Measurements from ENCODE around the gene RNF5. TPM values are rescaled to one million over a fixed set of nuclear protein-coding genes. Genes with fewer than 3 reads are reported as not detected.

RNF5 gene
- total RNA-seq, 1 donor, result 43.5 TPM

DNA sequence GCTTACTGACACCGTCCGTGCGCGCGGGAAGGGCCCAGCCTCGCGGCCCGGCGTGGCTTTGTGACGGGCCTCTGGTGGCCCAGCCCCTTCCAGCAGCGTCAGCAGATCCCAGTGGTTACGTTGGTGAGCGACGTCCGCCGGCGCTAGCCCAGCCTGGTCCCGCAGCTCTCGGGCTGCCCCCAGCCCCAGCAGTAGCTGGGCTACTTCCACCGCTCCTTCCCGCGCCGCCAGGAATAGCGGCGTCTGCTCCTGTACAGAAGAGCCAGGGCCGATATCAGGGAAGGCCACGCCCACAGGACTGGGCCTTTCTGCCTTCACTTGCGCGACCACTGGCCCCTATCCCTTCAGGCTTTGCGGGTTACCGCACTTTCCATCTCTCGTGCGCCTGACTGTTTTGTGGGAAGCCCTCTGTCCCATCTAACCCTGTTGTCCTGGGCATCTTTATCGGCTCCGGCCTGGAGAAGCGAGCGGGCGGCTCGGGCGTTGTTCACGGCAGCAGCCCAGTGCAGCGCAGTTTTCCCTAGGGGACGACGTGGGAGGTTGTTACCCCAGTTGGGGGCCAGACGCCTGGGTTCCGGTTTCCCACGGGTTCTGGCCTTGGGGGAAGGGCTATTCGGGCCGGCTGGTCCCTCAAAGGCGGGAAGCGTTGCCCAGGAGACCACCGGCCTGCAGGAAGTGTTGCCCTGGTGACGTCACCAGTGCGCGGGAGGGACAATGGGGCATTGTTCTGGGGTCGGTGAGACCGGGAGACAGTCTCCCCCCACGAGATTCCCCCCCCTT, 17.9 kb downstream of the RNF5 start:
- H3K4me3 ChIP-seq (ENCODE audit: low read depth, low read length), result peak overlapping the region; percentile 95
- TF ChIP-seq, protein P1, sequence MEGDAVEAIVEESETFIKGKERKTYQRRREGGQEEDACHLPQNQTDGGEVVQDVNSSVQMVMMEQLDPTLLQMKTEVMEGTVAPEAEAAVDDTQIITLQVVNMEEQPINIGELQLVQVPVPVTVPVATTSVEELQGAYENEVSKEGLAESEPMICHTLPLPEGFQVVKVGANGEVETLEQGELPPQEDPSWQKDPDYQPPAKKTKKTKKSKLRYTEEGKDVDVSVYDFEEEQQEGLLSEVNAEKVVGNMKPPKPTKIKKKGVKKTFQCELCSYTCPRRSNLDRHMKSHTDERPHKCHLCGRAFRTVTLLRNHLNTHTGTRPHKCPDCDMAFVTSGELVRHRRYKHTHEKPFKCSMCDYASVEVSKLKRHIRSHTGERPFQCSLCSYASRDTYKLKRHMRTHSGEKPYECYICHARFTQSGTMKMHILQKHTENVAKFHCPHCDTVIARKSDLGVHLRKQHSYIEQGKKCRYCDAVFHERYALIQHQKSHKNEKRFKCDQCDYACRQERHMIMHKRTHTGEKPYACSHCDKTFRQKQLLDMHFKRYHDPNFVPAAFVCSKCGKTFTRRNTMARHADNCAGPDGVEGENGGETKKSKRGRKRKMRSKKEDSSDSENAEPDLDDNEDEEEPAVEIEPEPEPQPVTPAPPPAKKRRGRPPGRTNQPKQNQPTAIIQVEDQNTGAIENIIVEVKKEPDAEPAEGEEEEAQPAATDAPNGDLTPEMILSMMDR (IDR thresholded peaks at IDR 0.05; ENCODE audit: insufficient read depth, low read length), result no peak
- DNase-seq (ENCODE audit: low read depth), result peak; percentile 81

DNA sequence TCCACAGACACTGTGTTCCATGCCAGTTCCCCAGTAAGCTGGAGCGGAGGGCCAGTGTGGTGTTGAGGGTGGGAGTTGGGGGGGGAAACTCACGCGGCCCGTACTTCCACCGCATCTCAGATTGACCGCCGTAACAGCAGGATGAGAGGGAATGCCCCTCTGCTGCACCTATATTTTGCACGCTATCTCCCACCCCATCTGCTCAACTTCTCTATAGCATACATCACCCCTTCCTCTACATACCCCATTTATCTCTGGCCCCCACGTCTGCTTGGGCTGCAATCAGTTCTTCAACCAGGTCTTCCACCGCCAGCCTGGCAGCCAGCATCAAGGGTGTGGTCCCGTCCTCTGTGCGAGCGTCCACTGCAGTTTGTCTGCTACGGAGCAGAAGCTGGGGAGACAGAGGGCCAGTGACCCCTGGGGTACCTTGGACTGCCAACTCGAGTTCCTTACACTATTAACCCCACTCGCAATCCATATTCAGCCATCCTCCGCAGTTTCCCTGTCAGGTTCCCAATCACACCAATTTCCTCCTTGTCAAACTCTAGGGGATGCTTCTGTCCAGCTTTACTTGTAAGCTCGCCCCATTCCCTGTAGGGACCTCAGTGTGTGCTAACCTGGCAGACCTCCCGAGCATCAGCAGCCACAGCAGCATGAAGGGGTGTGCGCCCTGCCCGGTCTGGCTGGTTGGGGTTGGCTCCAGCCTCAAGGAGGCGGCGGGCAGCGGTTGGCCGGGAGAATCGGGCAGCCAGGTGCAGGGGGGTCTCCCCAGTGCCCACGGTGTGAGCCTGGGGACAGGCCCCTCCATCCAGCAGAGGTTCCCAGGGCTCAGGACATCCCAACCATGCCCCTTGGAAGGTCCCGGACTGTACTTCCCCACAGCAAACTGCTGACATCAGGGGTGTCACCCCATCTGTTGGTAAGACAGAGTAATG, 18.7 kb downstream of the RNF5 start:
- DNase-seq (ENCODE audit: low read depth), result peak; percentile 12
- TF ChIP-seq, protein P1 (IDR thresholded peaks at IDR 0.05; ENCODE audit: insufficient read depth, low read length), result no peak
- H3K4me3 ChIP-seq (ENCODE audit: low read depth, low read length), result peak overlapping the region; percentile 95

DNA sequence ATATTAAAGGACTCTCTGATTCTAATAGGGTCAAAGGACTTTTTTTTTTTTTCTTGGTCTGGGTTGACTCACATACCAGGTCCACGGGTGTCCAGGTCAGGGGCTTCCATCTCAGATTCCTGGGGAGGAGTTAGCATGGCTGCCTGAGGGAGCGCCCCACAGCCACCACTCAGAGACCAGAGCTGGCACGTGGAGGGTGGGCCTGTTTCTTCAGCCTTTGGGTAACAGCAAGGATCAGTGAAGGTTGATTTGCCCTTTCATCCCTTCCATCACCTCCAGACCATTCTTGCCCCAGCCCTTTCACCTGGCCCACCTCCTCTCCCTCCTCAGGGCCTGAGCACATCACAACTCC, 20.1 kb downstream of the RNF5 start:
- TF ChIP-seq, protein P1 (IDR thresholded peaks at IDR 0.05; ENCODE audit: insufficient read depth, low read length), result no peak
- no peak for DNase-seq (ENCODE audit: low read depth)
- no peak overlapping the region for H3K4me3 ChIP-seq (ENCODE audit: low read depth, low read length)

DNA sequence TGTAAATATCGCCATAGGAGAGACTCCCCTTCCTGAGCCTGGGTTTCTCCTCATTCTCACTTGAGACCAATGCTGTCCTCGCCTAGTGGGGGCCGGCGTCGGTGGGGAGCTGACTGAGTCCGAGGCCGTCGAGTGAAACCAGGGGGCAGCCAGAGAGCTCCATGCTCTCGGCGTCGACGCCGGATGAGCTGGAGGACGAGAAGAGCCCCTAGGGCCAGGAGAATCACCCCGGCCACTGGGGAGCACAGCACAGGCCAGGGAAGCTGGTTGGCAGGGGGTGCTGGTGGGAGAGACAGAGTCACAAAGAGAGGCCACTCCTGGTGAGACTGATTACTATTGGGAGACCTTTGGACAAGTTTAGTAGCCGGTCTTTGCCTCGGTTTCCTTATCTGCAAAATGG, 20.7 kb downstream of the RNF5 start:
- TF ChIP-seq, protein P1 (IDR thresholded peaks at IDR 0.05; ENCODE audit: insufficient read depth, low read length), result no peak
- DNase-seq (ENCODE audit: low read depth), result no peak
- no peak overlapping the region for H3K4me3 ChIP-seq (ENCODE audit: low read depth, low read length)

DNA sequence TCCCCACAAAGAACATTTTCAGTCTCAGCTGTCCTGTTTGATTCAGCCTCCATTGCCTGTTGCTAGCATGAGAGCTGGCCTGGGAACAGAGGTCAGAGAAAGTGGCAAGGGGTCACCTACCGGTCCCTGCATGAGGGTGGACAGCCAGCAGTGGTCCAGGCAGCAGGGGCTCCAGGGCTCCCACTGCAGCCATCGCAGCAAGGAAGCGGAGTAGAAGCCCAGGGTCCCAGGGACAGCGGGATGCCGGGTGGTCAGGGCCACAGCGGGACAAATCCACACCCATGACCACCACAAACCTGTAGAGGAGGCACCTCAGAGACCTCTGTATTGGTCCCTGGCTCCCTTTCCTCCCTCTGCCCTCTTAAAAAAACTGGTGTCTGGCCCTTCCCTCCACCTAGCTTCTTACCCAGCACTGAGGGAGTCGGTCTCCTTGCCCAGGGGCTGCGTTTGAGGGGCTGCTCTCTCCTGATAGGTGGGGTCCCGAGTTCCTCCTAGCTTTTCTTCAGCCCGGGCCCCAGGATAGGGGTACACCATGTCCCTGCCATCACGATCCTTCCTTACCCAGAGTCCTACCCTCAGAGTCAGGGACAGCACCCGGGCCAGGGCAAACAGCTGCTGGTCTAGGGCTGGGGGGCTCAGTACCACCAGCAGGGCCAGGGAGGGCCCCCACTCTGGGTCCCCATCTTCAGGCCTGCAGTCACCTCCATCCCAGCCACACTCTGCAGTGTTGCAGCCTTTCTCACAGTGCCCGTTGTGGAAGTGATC, 22.7 kb downstream of the RNF5 start:
- DNase-seq (ENCODE audit: low read depth), result no peak
- TF ChIP-seq, protein P1 (IDR thresholded peaks at IDR 0.05; ENCODE audit: insufficient read depth, low read length), result no peak

DNA sequence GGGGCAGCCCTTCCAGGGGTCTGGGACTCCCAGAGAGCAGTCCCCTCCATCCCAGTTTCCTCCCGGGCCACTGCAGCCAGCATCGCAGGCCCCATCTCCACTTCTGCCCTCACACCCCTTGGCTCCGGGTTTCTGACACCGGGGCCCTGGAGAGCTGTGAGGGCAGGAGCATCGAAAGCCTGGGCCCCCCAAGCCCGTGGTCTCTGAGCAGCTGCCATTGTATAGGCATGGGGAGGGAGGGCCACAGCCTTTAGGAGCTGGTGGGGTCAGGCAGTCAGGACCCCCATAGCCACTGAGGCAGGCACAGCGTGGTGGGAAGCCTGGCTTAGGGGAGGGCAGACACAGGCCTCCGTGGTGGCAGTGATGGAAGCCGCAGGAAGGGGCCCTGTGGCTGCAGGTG, 24.0 kb downstream of the RNF5 start:
- DNase-seq (ENCODE audit: low read depth), result no peak
- no peak overlapping the region for H3K4me3 ChIP-seq (ENCODE audit: low read depth, low read length)
- TF ChIP-seq, protein P1 (IDR thresholded peaks at IDR 0.05; ENCODE audit: insufficient read depth, low read length), result no peak

More for the DNA sequence above, 22.7 kb downstream of the RNF5 start:
- H3K4me3 ChIP-seq (ENCODE audit: low read depth, low read length), result no peak overlapping the region

Measured in fibroblast of the aortic adventitia (primary cell).